OCI-LY3 (cell line): ENCODE measurements around the gene CHST13.

ENCODE experiments used
- H2AFZ ChIP-seq: fragments of 200-600, 300-600 bp; shearing (Covaris generic); 2 replicates; pipeline ENCODE4 v1.6.0; 2014; ENCODE audit warnings: antibody characterized with exemption, low read depth, low read length
- H3K27ac ChIP-seq: fragments of 200-600, 300-600 bp; sonication (generic); 2 replicates; pipeline ENCODE4 v1.5.1; 2014; ENCODE audit warnings: mild to moderate bottlenecking, low read length, moderate library complexity, mixed read lengths
- H3K27me3 ChIP-seq: fragments of 200-600, 300-600 bp; sonication (generic); 2 replicates; pipeline ENCODE4 v1.6.1; 2014; ENCODE audit warnings: low read depth, low read length, mixed read lengths
- H3K36me3 ChIP-seq: fragments of 200-600, 300-600 bp; sonication (generic); replicated peaks from 2 replicates; pipeline ENCODE3; 2014; ENCODE audit warnings: low read depth, low read length, mixed read lengths
- H3K4me1 ChIP-seq: fragments of 300-600, 200-600 bp; sonication (generic); 2 replicates; pipeline ENCODE4 v1.6.1; 2014; ENCODE audit warnings: low read length, mixed read lengths
- H3K4me2 ChIP-seq: fragments of 200-600, 300-600 bp; sonication (generic); 2 replicates; pipeline ENCODE4 v1.6.1; 2014; ENCODE audit warnings: low read length, mixed read lengths
- H3K4me3 ChIP-seq: fragments of 300-600, 200-600 bp; sonication (generic); 2 replicates; pipeline ENCODE4 v1.5.1; 2014; ENCODE audit warnings: antibody characterized with exemption, mild to moderate bottlenecking, low read length, moderate library complexity
- H3K79me2 ChIP-seq: fragments of 300-600, 200-600 bp; shearing (Covaris generic); 2 replicates; pipeline ENCODE4 v1.6.1; 2014; ENCODE audit warnings: mild to moderate bottlenecking, low read length, mixed read lengths
- H3K9ac ChIP-seq: fragments of 300-600, 200-600 bp; shearing (Covaris generic); 2 replicates; pipeline ENCODE4 v1.6.0; 2014; ENCODE audit warnings: mild to moderate bottlenecking, low read length, moderate library complexity
- H3K9me3 ChIP-seq: fragments of 200-600, 300-600 bp; shearing (Covaris generic); 2 replicates; pipeline ENCODE4 v1.6.1; 2014; ENCODE audit warnings: low read length, mixed read lengths; ENCODE audit not compliant: insufficient read depth
- H4K20me1 ChIP-seq: fragments of 200-600, 300-600 bp; sonication (generic); 2 replicates; pipeline ENCODE4 v1.6.1; 2016; ENCODE audit warnings: low read length, mixed read lengths; ENCODE audit not compliant: insufficient read depth
- EZH2phosphoT487 ChIP-seq: fragments of 200-600 bp; shearing (Covaris generic); IDR thresholded peaks from 2 replicates; pipeline ENCODE4 v1.6.1; 2018; ENCODE audit warnings: antibody characterized with exemption, mixed run types, low read depth
- TF ChIP-seq, protein P1 (sequence below): fragments of 200-600, 300-600 bp; sonication (generic); IDR thresholded peaks from 2 replicates; pipeline ENCODE4 v1.5.1; 2014; ENCODE audit warnings: antibody characterized with exemption, low read length, low read depth

CHST13 gene

DNA sequence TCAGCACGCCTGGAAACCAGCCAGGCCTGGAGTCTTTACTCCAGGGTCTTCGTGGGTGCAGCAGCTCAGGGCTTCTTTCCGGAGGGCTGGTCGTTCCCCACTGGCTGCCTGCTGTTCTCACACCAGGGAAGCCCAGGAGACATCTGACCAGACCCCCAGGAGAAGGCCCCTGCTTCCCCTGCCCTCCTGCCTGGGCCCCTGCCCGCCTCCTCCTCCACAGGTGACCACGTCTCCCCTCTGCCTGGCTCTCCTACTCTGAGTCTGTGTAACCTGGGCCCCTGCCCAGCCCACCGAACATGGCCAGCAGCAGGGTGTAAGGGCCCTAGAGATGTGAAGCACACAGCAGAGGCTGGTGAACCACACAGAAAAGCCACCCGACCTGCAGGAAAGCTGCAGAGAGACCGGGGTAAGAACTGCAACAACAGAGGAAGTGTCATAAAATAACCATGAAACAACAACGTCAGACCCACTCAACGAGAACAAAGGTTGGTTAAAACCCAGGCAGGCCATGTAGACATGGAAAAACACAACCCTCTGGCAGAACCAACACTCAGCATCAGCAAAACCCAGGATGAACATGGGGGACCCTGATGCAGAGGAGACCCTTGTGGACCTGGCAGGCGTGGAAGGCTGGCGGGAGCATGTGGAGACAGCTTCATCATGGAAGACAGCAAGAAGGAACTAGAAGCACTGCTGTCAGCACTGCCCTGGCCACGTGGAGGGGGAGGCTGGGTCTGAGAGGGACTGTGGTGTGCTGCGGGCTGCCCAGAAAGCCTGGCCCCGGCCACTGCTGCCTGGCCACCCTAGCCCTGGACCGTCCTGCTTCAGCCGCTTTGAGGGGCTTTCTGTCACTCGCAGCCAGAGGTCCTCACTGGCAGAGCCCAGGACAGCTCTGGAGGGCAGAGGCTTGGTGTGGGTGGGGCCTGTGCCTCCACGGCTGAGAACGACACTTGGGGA, 26.8 kb upstream of the CHST13 start:
- Histone ChIP-seq H3K4me2 (no peak overlapping the region), H3K27ac (no peak overlapping the region), H3K9me3 (no peaks in the 10 kb centered on the region), H3K79me2 (no peaks in the 10 kb centered on the region), H2AFZ (no peak overlapping the region), H3K4me1 (no peaks in the 10 kb centered on the region), H3K9ac (no peak overlapping the region), H3K27me3 (peaks cover 5% of the 10 kb centered on the region; the same call in 1 of the 2 replicates), H3K36me3 (no peaks in the 10 kb centered on the region), H3K4me3 (no peak overlapping the region), H4K20me1 (no peaks in the 10 kb centered on the region)
- TF ChIP-seq EZH2phosphoT487: no peak
- TF ChIP-seq, protein P1, sequence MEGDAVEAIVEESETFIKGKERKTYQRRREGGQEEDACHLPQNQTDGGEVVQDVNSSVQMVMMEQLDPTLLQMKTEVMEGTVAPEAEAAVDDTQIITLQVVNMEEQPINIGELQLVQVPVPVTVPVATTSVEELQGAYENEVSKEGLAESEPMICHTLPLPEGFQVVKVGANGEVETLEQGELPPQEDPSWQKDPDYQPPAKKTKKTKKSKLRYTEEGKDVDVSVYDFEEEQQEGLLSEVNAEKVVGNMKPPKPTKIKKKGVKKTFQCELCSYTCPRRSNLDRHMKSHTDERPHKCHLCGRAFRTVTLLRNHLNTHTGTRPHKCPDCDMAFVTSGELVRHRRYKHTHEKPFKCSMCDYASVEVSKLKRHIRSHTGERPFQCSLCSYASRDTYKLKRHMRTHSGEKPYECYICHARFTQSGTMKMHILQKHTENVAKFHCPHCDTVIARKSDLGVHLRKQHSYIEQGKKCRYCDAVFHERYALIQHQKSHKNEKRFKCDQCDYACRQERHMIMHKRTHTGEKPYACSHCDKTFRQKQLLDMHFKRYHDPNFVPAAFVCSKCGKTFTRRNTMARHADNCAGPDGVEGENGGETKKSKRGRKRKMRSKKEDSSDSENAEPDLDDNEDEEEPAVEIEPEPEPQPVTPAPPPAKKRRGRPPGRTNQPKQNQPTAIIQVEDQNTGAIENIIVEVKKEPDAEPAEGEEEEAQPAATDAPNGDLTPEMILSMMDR: no peak

DNA sequence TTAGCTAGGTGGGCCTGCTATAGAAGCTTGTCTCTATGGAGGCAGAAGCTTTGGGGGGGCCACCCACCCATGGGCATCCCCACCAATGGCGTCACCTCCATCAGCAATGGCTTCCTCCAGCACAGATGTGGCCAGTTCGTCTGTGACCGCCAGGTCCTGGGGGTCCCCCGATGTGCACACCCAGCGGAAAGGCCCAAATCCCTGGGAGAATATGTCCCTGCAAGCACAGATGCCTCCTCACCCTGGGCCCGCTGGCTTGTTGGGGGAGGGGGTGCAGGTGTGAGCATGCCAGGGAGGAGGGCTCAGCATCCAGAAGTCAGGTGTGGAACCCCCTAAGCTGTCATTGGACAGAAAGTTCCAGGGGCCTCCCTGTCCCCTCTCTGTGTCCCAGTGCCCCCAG, 26.0 kb upstream of the CHST13 start:
- Histone ChIP-seq H3K27ac (no peak overlapping the region), H3K9ac (no peak overlapping the region)
- no peak for TF ChIP-seq EZH2phosphoT487
- TF ChIP-seq, protein P1: no peak

DNA sequence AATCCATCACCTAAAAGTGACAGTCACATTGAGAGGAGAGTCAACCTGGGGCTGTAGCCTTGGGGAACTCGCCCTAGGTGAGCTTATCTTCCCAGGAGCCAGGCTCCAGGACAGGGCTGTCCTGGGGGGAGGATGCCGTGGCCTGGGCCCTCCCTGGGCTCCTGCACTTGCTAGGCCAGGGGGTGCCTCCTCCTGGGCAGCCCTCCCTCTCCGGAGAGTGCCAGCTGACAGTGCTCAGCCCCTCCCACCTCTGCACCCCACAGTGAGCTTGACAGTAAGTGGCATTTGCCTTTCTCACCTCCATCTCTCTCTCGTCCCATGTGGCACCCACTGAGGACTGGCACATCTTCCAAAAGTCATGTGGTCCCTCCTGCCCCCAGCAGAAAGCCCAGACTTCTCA, 25.5 kb upstream of the CHST13 start:
- H3K79me2 ChIP-seq: no peaks in the 10 kb centered on the region
- no peaks in the 10 kb centered on the region for H3K9me3 ChIP-seq
- peaks cover 2% of the 10 kb centered on the region; the same call in 1 of the 2 replicates for H3K27me3 ChIP-seq
- H3K27ac ChIP-seq: no peak overlapping the region
- H3K9ac ChIP-seq: no peak overlapping the region
- no peaks in the 10 kb centered on the region for H4K20me1 ChIP-seq
- H3K36me3 ChIP-seq: no peaks in the 10 kb centered on the region
- no peaks in the 10 kb centered on the region for H3K4me1 ChIP-seq
- no peak overlapping the region for H3K4me3 ChIP-seq
- no peak overlapping the region for H3K4me2 ChIP-seq
- no peak overlapping the region for H2AFZ ChIP-seq
- TF ChIP-seq EZH2phosphoT487: no peak
- TF ChIP-seq, protein P1: no peak

More for the DNA sequence above, 26.0 kb upstream of the CHST13 start:
- Histone ChIP-seq H3K4me2 (no peak overlapping the region), H3K4me1 (no peaks in the 10 kb centered on the region), H4K20me1 (no peaks in the 10 kb centered on the region), H3K9me3 (no peaks in the 10 kb centered on the region), H3K36me3 (no peaks in the 10 kb centered on the region), H3K4me3 (no peak overlapping the region), H3K79me2 (no peaks in the 10 kb centered on the region), H3K27me3 (peaks cover 5% of the 10 kb centered on the region; the same call in 1 of the 2 replicates), H2AFZ (no peak overlapping the region)

DNA sequence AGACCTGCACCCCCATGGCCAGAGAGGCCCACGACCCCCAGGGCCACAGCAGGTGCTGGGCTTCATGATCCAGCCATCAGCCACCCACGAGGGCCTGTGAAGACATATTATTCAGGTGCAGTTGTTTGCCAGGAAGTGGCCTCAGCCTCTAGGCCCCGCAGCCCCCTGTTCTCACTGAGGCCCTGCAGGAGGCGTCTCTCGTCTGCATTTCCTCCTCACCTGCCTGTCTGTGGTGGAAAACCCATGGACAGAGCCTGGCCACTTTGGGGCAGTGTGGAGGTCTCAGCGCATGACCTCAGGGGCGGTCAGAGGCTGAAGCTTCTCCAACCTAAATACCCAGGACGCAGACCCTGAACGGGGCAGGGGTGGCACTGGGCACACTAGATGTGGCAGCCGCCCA, 25.0 kb upstream of the CHST13 start:
- Histone ChIP-seq H3K36me3 (no peaks in the 10 kb centered on the region), H2AFZ (no peak overlapping the region), H3K9me3 (no peaks in the 10 kb centered on the region), H4K20me1 (no peaks in the 10 kb centered on the region), H3K4me1 (no peaks in the 10 kb centered on the region), H3K79me2 (no peaks in the 10 kb centered on the region), H3K4me3 (no peak overlapping the region), H3K27ac (no peak overlapping the region), H3K27me3 (no peaks in the 10 kb centered on the region), H3K9ac (no peak overlapping the region), H3K4me2 (no peak overlapping the region)
- TF ChIP-seq, protein P1: no peak
- TF ChIP-seq EZH2phosphoT487: no peak
